CD14-positive monocyte (primary cell): ENCODE measurements around the gene OCRL. TPM values are rescaled to one million over a fixed set of nuclear protein-coding genes. Genes with fewer than 3 reads are reported as not detected.
"Not testable (repeated sequence)": the region's sequence is repeated elsewhere in the genome, so short reads cannot be mapped to it uniquely, and the experiment has no call there.

Experiments used
- DNase-seq, 3 donors: peaks; one replicate each; pipeline ENCODE4 v3.0.0-alpha.2; 2011 to 2022
- H2AFZ ChIP-seq: 2 replicates; pipeline ENCODE4 v1.6.0; 2012; ENCODE audit warnings: mild to moderate bottlenecking, low read depth, low read length, inconsistent platforms; ENCODE audit not compliant: insufficient read depth, poor library complexity, severe bottlenecking
- H3K27ac ChIP-seq, 2 donors: 1 replicate in 1 of 2; 2 replicates in 1 of 2; pipeline ENCODE4 v1.5.1; 2012 to 2013; ENCODE audit warnings: low read length in 2 of 2, control low read depth in 1 of 2, inconsistent platforms in 1 of 2, low read depth in 1 of 2, mild to moderate bottlenecking in 1 of 2
- H3K27me3 ChIP-seq, 2 donors: one replicate each; pipeline versions ENCODE4 v1.6.0 to v1.6.1; 2011 to 2013; ENCODE audit warnings: low read length in 2 of 2; ENCODE audit not compliant: control insufficient read depth in 2 of 2, insufficient read depth in 2 of 2
- H3K36me3 ChIP-seq, 2 donors: replicated peaks in 1 of 2; 1 replicate in 1 of 2; 2 replicates in 1 of 2; pipeline versions ENCODE4 v1.5.1 to v1.6.1; 2012 to 2013; ENCODE audit warnings: low read length in 2 of 2, control low read depth in 1 of 2, inconsistent platforms in 1 of 2, mild to moderate bottlenecking in 1 of 2; ENCODE audit not compliant: insufficient read depth in 2 of 2, control insufficient read depth in 1 of 2
- H3K4me1 ChIP-seq, 2 donors: 1 replicate in 1 of 2; 2 replicates in 1 of 2; pipeline versions ENCODE4 v1.5.1 to v1.6.1; 2012 to 2013; ENCODE audit warnings: low read length in 2 of 2, control low read depth in 1 of 2, inconsistent platforms in 1 of 2, mild to moderate bottlenecking in 1 of 2, moderate library complexity in 1 of 2; ENCODE audit not compliant: insufficient read depth in 2 of 2, control insufficient read depth in 1 of 2
- H3K4me2 ChIP-seq: replicated peaks from 2 replicates; pipeline ENCODE3; 2012; ENCODE audit warnings: low read length, moderate library complexity, mild to moderate bottlenecking; ENCODE audit not compliant: poor library complexity, severe bottlenecking; ENCODE audit errors: extremely low read depth
- H3K4me3 ChIP-seq, 3 experiments: fragments of 200-600 bp in 1 of 3; sonication (generic) in 1 of 3; replicated peaks in 1 of 3; 1 replicate in 2 of 3; 2 replicates in 1 of 3; pipeline ENCODE4 v1.5.1; 2011 to 2013; ENCODE audit warnings: low read length in 3 of 3, mild to moderate bottlenecking in 3 of 3, control low read depth in 2 of 3, low read depth in 2 of 3, inconsistent platforms in 1 of 3, moderate library complexity in 1 of 3
- H3K79me2 ChIP-seq: 2 replicates; pipeline ENCODE4 v1.6.0; 2012; ENCODE audit warnings: mild to moderate bottlenecking, control low read depth, inconsistent platforms, low read length, moderate library complexity; ENCODE audit not compliant: insufficient read depth
- H3K9ac ChIP-seq: 2 replicates; pipeline ENCODE4 v1.6.0; 2017; ENCODE audit warnings: low read length, mild to moderate bottlenecking; ENCODE audit not compliant: insufficient read depth, poor library complexity, severe bottlenecking
- H3K9me3 ChIP-seq, 2 donors: replicated peaks in 1 of 2; 1 replicate in 1 of 2; 2 replicates in 1 of 2; pipeline versions ENCODE4 v1.5.1 to v1.6.1; 2012 to 2013; ENCODE audit warnings: low read length in 2 of 2, control low read depth in 1 of 2; ENCODE audit not compliant: control insufficient read depth in 1 of 2, insufficient read depth in 1 of 2
- H4K20me1 ChIP-seq: 2 replicates; pipeline ENCODE4 v1.6.0; 2012; ENCODE audit warnings: mild to moderate bottlenecking, low read length, control low read depth, moderate library complexity; ENCODE audit not compliant: insufficient read depth
- H3K27ac Mint-ChIP-seq, 7 donors: one replicate each; pipeline ENCODE4 v1.8.0; 2020; ENCODE audit warnings: mild to moderate bottlenecking in 7 of 7, mixed read lengths in 7 of 7, moderate library complexity in 6 of 7, inconsistent platforms in 2 of 7
- H3K27me3 Mint-ChIP-seq, 3 donors: one replicate each; pipeline ENCODE4 v1.8.0; 2021 to 2022; ENCODE audit warnings: low read depth in 3 of 3, mild to moderate bottlenecking in 3 of 3, mixed read lengths in 3 of 3, moderate library complexity in 3 of 3, inconsistent platforms in 1 of 3
- H3K36me3 Mint-ChIP-seq, 2 donors: one replicate each; pipeline ENCODE4 v1.8.0; 2020; ENCODE audit warnings: mixed read lengths in 2 of 2, inconsistent platforms in 1 of 2, mild to moderate bottlenecking in 1 of 2
- H3K4me1 Mint-ChIP-seq: one replicate; pipeline ENCODE4 v1.8.0; 2020; ENCODE audit warnings: mild to moderate bottlenecking, mixed read lengths
- H3K4me3 Mint-ChIP-seq, 2 donors: one replicate each; pipeline ENCODE4 v1.8.0; 2020; ENCODE audit warnings: mild to moderate bottlenecking in 2 of 2, mixed read lengths in 2 of 2, moderate library complexity in 1 of 2
- H3K9me3 Mint-ChIP-seq, 7 donors: one replicate each; pipeline ENCODE4 v1.8.0; 2020 to 2022; ENCODE audit warnings: mixed read lengths in 7 of 7, mild to moderate bottlenecking in 6 of 7, moderate library complexity in 6 of 7, inconsistent platforms in 2 of 7
- WGBS: methylation state at CpG from one replicate; pipeline ENCODE4 v1.1.5; 2013; ENCODE audit warnings: missing lambda C conversion rate; ENCODE audit not compliant: insufficient coverage; 5-methylcytosine and 5-hydroxymethylcytosine counted together
- intact Hi-C, 2 donors: fragments of 100-400 bp; cut with micrococcal nuclease; formaldehyde crosslinking; loops; one replicate each; pipeline versions ENCODE4 v1.15.0 to v1.15.1; 2023
- polyA plus RNA-seq, 3 donors: library from polyadenylated mRNA; depleted of rRNA in 1 of 3; unstranded in 2 of 3; stranded (reverse) in 1 of 3; fragments of 300-500 nt in 2 of 3; fragments of >200 nt in 1 of 3; fragmentation: Illumina TruSeq in 2 of 3; gene quantifications; 1 replicate in 2 of 3; 2 replicates in 1 of 3; pipeline ENCODE4 v1.2.3, GENCODE V29; 2012 to 2021
- TF ChIP-seq, protein P1 (sequence below): fragments of 200-600 bp; IDR thresholded peaks from one replicate; pipeline ENCODE4 v1.8.0; 2022; ENCODE audit warnings: antibody characterized with exemption, mild to moderate bottlenecking

OCRL gene
- polyA plus RNA-seq, 3 donors: 1.8 to 11.2 (median 2.4) TPM

DNA sequence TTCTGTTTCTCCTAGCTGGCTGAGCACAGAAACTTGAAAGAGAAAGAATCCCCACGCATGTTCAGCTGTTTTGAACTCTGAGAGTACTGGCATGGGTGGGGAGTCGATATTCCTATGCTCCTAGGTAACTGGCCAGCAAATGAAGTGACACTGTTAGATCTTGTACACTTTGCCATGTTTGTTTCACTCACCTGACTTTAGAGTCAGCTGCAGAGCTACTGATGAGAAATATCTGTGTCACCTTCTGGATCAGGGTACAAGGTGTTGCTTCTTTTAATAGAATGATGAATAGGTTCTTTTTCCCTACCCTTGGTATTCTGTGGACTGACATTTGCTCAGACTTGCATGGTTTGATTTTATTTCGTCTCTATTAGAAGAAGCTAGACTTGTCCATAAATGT, 28.3 kb downstream of the OCRL start:
- Mint-ChIP-seq H3K9me3 (peaks cover 0 to 2% (median 0%) of the 10 kb centered on the region in 7 donors), H3K36me3 (peaks cover 43 to 62% of the 10 kb centered on the region in 2 donors), H3K27ac (no peak overlapping the region), H3K4me1 (peaks cover 9% of the 10 kb centered on the region), H3K4me3 (no peak overlapping the region), H3K27me3 (no peaks in the 10 kb centered on the region)
- H3K9me3 ChIP-seq: no peaks in the 10 kb centered on the region
- H3K36me3 ChIP-seq: peaks cover 31 to 54% of the 10 kb centered on the region in 2 donors
- H2AFZ ChIP-seq: no peak overlapping the region
- intact Hi-C loops: no loop called here
- no peak overlapping the region for H3K27ac ChIP-seq
- WGBS: no CpG with 5 or more reads among the region's 3 CpGs
- peaks cover 0 to 3% of the 10 kb centered on the region in 2 donors for H3K4me1 ChIP-seq
- H4K20me1 ChIP-seq: no peaks in the 10 kb centered on the region
- no peaks in the 10 kb centered on the region for H3K79me2 ChIP-seq
- H3K27me3 ChIP-seq: no peaks in the 10 kb centered on the region
- no peak overlapping the region for H3K4me3 ChIP-seq
- H3K4me2 ChIP-seq: no peak overlapping the region
- H3K9ac ChIP-seq: no peak overlapping the region
- no peak for DNase-seq
- TF ChIP-seq, protein P1, sequence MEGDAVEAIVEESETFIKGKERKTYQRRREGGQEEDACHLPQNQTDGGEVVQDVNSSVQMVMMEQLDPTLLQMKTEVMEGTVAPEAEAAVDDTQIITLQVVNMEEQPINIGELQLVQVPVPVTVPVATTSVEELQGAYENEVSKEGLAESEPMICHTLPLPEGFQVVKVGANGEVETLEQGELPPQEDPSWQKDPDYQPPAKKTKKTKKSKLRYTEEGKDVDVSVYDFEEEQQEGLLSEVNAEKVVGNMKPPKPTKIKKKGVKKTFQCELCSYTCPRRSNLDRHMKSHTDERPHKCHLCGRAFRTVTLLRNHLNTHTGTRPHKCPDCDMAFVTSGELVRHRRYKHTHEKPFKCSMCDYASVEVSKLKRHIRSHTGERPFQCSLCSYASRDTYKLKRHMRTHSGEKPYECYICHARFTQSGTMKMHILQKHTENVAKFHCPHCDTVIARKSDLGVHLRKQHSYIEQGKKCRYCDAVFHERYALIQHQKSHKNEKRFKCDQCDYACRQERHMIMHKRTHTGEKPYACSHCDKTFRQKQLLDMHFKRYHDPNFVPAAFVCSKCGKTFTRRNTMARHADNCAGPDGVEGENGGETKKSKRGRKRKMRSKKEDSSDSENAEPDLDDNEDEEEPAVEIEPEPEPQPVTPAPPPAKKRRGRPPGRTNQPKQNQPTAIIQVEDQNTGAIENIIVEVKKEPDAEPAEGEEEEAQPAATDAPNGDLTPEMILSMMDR: no peak

DNA sequence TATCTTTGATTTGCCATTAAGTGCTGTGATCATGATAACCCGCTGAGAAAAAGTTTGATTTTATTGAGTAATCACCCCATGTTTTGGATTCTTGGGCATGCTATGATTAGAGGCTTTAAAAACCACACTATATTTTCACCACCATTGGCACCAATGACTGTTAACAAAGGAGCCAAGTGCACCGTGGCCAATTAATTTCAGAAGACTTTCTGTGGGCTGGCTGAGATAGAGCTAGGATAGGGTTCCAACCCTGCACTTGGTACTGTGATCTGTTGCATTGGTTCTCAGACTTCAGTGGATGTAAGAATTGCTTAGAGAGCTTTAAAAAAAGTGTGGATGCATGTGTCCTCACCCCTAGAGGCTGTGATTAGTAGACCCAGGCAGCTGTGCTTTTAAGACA, 32.4 kb downstream of the OCRL start:
- Histone ChIP-seq H3K27me3 (no peaks in the 10 kb centered on the region), H3K36me3 (peaks cover 50 to 72% of the 10 kb centered on the region in 2 donors), H3K9me3 (no peaks in the 10 kb centered on the region), H3K79me2 (no peaks in the 10 kb centered on the region), H3K9ac (no peak overlapping the region), H3K27ac (no peak overlapping the region), H3K4me2 (no peak overlapping the region), H2AFZ (no peak overlapping the region), H3K4me3 (no peak overlapping the region), H3K4me1 (no peaks in the 10 kb centered on the region), H4K20me1 (no peaks in the 10 kb centered on the region)
- Mint-ChIP-seq H3K4me3 (no peak overlapping the region), H3K9me3 (peaks cover 0 to 5% (median 1%) of the 10 kb centered on the region in 7 donors), H3K36me3 (peaks cover 66 to 72% of the 10 kb centered on the region in 2 donors), H3K27ac (peak overlapping the region in 1 of 7 donors; percentile 2), H3K27me3 (no peaks in the 10 kb centered on the region), H3K4me1 (no peaks in the 10 kb centered on the region)
- TF ChIP-seq, protein P1: no peak
- DNase-seq: no peak
- WGBS: no CpG with 5 or more reads among the region's 2 CpGs
- intact Hi-C loops: no loop called here

DNA sequence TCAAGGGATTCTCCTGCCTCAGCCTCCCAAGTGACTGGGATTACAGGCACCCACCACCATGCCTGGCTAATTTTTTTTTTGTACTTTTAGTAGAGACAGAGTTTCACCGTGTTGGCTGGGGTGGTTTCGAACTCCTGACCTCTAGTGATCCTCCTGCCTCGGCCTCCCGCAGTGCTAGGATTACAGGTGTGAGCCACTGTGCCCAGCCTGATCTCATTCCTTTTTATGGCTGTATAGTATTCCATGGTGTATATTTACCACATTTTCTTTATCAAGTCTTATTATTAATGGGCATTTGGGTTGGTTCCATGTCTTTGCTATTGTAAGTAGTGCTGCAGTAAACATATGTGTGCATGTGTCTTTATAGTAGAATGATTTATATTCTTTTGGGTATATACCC, 33.6 kb downstream of the OCRL start:
- H3K4me2 ChIP-seq, DNase-seq, H2AFZ ChIP-seq, H3K4me3 Mint-ChIP-seq, H3K9me3 Mint-ChIP-seq, H3K4me1 Mint-ChIP-seq, H3K4me3 ChIP-seq, H3K9ac ChIP-seq, H3K27me3 ChIP-seq, H3K27me3 Mint-ChIP-seq, H3K4me1 ChIP-seq, H3K79me2 ChIP-seq, H3K9me3 ChIP-seq, H3K27ac ChIP-seq, H3K27ac Mint-ChIP-seq, intact Hi-C loops, H4K20me1 ChIP-seq: not testable (repeated sequence)
- H3K36me3 ChIP-seq: peaks cover 44 to 74% of the 10 kb centered on the region in 2 donors
- peaks cover 67 to 71% of the 10 kb centered on the region in 2 donors for H3K36me3 Mint-ChIP-seq
- WGBS: no CpG with 5 or more reads among the region's 4 CpGs
